A549 (cell line): ENCODE results near the gene PEX16. TPM values are rescaled to one million over a fixed set of nuclear protein-coding genes. Genes with fewer than 3 reads are reported as not detected.

ENCODE experiments used
- ATAC-seq, 2 experiments: fragments of 200-7000 bp in 1 of 2; fragments of >200 bp in 1 of 2; cut with Nextera tagmentation in 1 of 2; cut with Tn5 transposase in 1 of 2; 3 replicates each; pipeline versions ENCODE4 v1.8.0 to v1.9.1; 2018 to 2020; ENCODE audit warnings: mild to moderate bottlenecking in 1 of 2, moderate library complexity in 1 of 2
- CTCF ChIA-PET: fragments of 300-600 bp; sonication (Branson Sonifier 250); formaldehyde crosslinking; extraction: SDS; loops from one replicate; lab custom pipeline; 2021; ENCODE audit warnings: antibody characterized with exemption, inconsistent platforms; lab: Yijun Ruan, JAX
- POLR2A ChIA-PET: fragments of 350-600 bp; formaldehyde crosslinking; extraction: SDS; loops from one replicate; lab custom pipeline; 2021; ENCODE audit warnings: antibody characterized with exemption, inconsistent platforms; lab: Yijun Ruan, JAX
- DNase-seq, 2 experiments: peaks; one replicate each; pipeline versions ENCODE4 v3.0.0 to v3.0.0-alpha.2; 2011 to 2016; ENCODE audit warnings: low read depth in 1 of 2, low spot score in 1 of 2
- FAIRE-seq: peaks from 2 replicates; lab custom pipeline; 2011; peaks lifted over from hg19 to GRCh38; lab: Jason Lieb, UNC
- H3K27ac ChIP-seq, 2 experiments: fragments of >200 bp; sonication (Bioruptor Twin); formaldehyde crosslinking; 3 replicates each; pipeline ENCODE4 v1.5.1; 2016 to 2017
- H3K4me1 ChIP-seq: fragments of >200 bp; sonication (Bioruptor Twin); formaldehyde crosslinking; 3 replicates; pipeline ENCODE4 v1.6.1; 2016
- H3K4me2 ChIP-seq: fragments of >200 bp; sonication (Bioruptor Twin); formaldehyde crosslinking; 3 replicates; pipeline ENCODE4 v1.6.1; 2016
- H3K4me3 ChIP-seq: fragments of >200 bp; sonication (Bioruptor Twin); formaldehyde crosslinking; 3 replicates; pipeline ENCODE4 v1.5.1; 2016
- H3K9me3 ChIP-seq: fragments of >200 bp; sonication (Bioruptor Twin); formaldehyde crosslinking; 3 replicates; pipeline ENCODE4 v1.6.1; 2016
- BCL3 ChIP-seq: fragments of >200 bp; sonication (Bioruptor Twin); formaldehyde crosslinking; IDR thresholded peaks from 3 replicates; pipeline ENCODE4 v1.6.1; 2016
- CBX8 ChIP-seq: fragments of 200-600 bp; sonication (generic); IDR thresholded peaks from 2 replicates; pipeline ENCODE4 v1.6.1; 2016
- CEBPB ChIP-seq, 2 experiments: fragments of >200 bp in 1 of 2; sonication (Bioruptor Twin) in 1 of 2; formaldehyde crosslinking in 1 of 2; IDR thresholded peaks; 2 replicates each; pipeline ENCODE4 v1.6.1; 2012 to 2016
- ESRRA ChIP-seq: fragments of 150-350 bp; IDR thresholded peaks from 2 replicates; pipeline ENCODE4 v1.6.1; 2014; ENCODE audit warnings: mild to moderate bottlenecking, low read length, borderline replicate concordance
- HDAC2 ChIP-seq: fragments of 200-600 bp; sonication (generic); IDR thresholded peaks from 2 replicates; pipeline ENCODE4 v1.6.1; 2016
- HEYL ChIP-seq: fragments of 250-450 bp; sonication (Bioruptor Pico); IDR thresholded peaks from 2 replicates; pipeline ENCODE4 v1.8.0; 2021; ENCODE audit warnings: mild to moderate bottlenecking, moderate library complexity
- HOXA7 ChIP-seq: fragments of 250-450 bp; sonication (Bioruptor Pico); IDR thresholded peaks from 2 replicates; pipeline ENCODE4 v1.5.0; 2020; ENCODE audit warnings: mild to moderate bottlenecking, moderate library complexity
- KDM1A ChIP-seq: fragments of 200-600 bp; sonication (generic); IDR thresholded peaks from 2 replicates; pipeline ENCODE4 v1.6.1; 2016; ENCODE audit warnings: low read depth, mild to moderate bottlenecking
- KDM5A ChIP-seq: fragments of 200-600 bp; sonication (generic); IDR thresholded peaks from 2 replicates; pipeline ENCODE4 v1.6.1; 2016; ENCODE audit warnings: antibody characterized with exemption, mild to moderate bottlenecking
- NPAS2 ChIP-seq: fragments of 250-450 bp; sonication (Bioruptor Pico); IDR thresholded peaks from 2 replicates; pipeline ENCODE4 v1.8.0; 2022; ENCODE audit warnings: mild to moderate bottlenecking, moderate library complexity, borderline replicate concordance
- PBX3 ChIP-seq: IDR thresholded peaks from 2 replicates; pipeline ENCODE4 v1.6.1; 2012
- PHF8 ChIP-seq: fragments of 200-600 bp; sonication (generic); IDR thresholded peaks from 2 replicates; pipeline ENCODE4 v1.6.1; 2016; ENCODE audit warnings: low read depth, mild to moderate bottlenecking, antibody characterized with exemption, moderate library complexity, borderline replicate concordance
- RAD21 ChIP-seq, 2 experiments: fragments of >200 bp in 1 of 2; sonication (Bioruptor Twin) in 1 of 2; formaldehyde crosslinking in 1 of 2; IDR thresholded peaks in 1 of 2; conservative IDR thresholded peaks in 1 of 2; 2 replicates in 1 of 2; 3 replicates in 1 of 2; pipeline ENCODE4 v1.6.1; 2012 to 2018; ENCODE audit warnings: inconsistent platforms in 1 of 2
- REST ChIP-seq: fragments of 200-600 bp; sonication (generic); IDR thresholded peaks from 2 replicates; pipeline ENCODE4 v1.6.1; 2016; ENCODE audit warnings: antibody characterized with exemption, mild to moderate bottlenecking, moderate library complexity
- RFX5 ChIP-seq: fragments of 450-650 bp; IDR thresholded peaks from 2 replicates; pipeline ENCODE4 v1.7.1; 2014; ENCODE audit warnings: antibody characterized with exemption, mild to moderate bottlenecking, moderate library complexity
- SREBF2 ChIP-seq: fragments of 450-650 bp; IDR thresholded peaks from 2 replicates; pipeline ENCODE4 v1.6.1; 2014; ENCODE audit warnings: mild to moderate bottlenecking, moderate library complexity
- TFCP2L1 ChIP-seq: fragments of 250-450 bp; sonication (Bioruptor Pico); IDR thresholded peaks from 2 replicates; pipeline ENCODE4 v1.5.0; 2021; ENCODE audit warnings: mild to moderate bottlenecking
- USF2 ChIP-seq: fragments of 450-650 bp; IDR thresholded peaks from 2 replicates; pipeline ENCODE4 v1.6.1; 2014; ENCODE audit warnings: antibody characterized with exemption
- ZNF302 ChIP-seq: fragments of 250-450 bp; sonication (Bioruptor Pico); IDR thresholded peaks from 2 replicates; pipeline ENCODE4 v1.9.0; 2021; ENCODE audit warnings: inconsistent platforms, mild to moderate bottlenecking, moderate library complexity
- ZSCAN20 ChIP-seq: fragments of 250-450 bp; sonication (Bioruptor Pico); IDR thresholded peaks from 2 replicates; pipeline ENCODE4 v1.8.0; 2022; ENCODE audit warnings: mild to moderate bottlenecking, moderate library complexity
- WGBS: methylation state at CpG from one replicate; pipeline ENCODE4 v1.1.6; 2017; ENCODE audit errors: missing lambda C conversion rate; 5-methylcytosine and 5-hydroxymethylcytosine counted together
- polyA plus RNA-seq, 4 experiments: library from polyadenylated mRNA; depleted of rRNA in 3 of 4; stranded (reverse); fragments of >200 nt; fragmentation: RNase III in 1 of 4; extraction: RNeasy Plus Mini Kit Qiagen cat#74134 plus additional on column Dnase treatment in 1 of 4; gene quantifications; 2 replicates in 3 of 4; 3 replicates in 1 of 4; pipeline ENCODE4 v1.2.3, GENCODE V29; 2011 to 2017

The PEX16 gene
- polyA plus RNA-seq, 2 of the 4 experiments (the other 2 are of a cell fraction): 18.2 to 20.2 TPM

- ChIA-PET CTCF (interaction anchor here (0.6 to 3.6 kb wide), 4 partner anchors 44 to 1413 kb away, joined by 3 to 12 read pairs (median 6); no protein-coding TSS in a partner anchor), POLR2A (interaction anchor here (0.6 kb wide), 1 partner anchor 15 kb away, joined by 3 read pairs; no protein-coding TSS in a partner anchor)
- WGBS: 83% methylated on average over 5 of the region's 6 CpGs
- Histone ChIP-seq H3K4me3 (no peak overlapping the region), H3K9me3 (no peaks in the 10 kb centered on the region), H3K27ac (no peak overlapping the region), H3K4me2 (no peak overlapping the region), H3K4me1 (peaks cover 13% of the 10 kb centered on the region; the same call in 2 of the 3 replicates)
- ATAC-seq (no peak), DNase-seq (no peak), FAIRE-seq (no peak)
- TF ChIP-seq HDAC2 (no peak), ZSCAN20 (no peak), BCL3 (no peak), ZNF302 (CRISPR knock-in tag) (no peak), PHF8 (no peak), CBX8 (no peak), HOXA7 (CRISPR knock-in tag) (no peak), PBX3 (no peak), TFCP2L1 (CRISPR knock-in tag) (no peak), RAD21 (conservative IDR thresholded peaks at IDR 0.05 in 1 of 2, IDR thresholded peaks at IDR 0.05 in 1 of 2) (no peak), RFX5 (no peak), CEBPB (IDR thresholded peaks at IDR 0.05) (no peak), SREBF2 (no peak), NPAS2 (CRISPR knock-in tag) (no peak), REST (no peak)
These were observed 3.1 kb upstream of the PEX16 start for GRCh38 chr11:45920531-45921477.

GRCh38 chr11:45919806-45920530 is 2.3 kb upstream of the PEX16 start:
- H3K4me3 ChIP-seq: no peak overlapping the region
- H3K4me1 ChIP-seq: peaks cover 13% of the 10 kb centered on the region; the same call in 2 of the 3 replicates
- no peaks in the 10 kb centered on the region for H3K9me3 ChIP-seq
- no peak overlapping the region for H3K4me2 ChIP-seq
- no peak for ATAC-seq
- DNase-seq: no peak
- FAIRE-seq: no peak
- POLR2A ChIA-PET: no interaction called here
- no peak overlapping the region for H3K27ac ChIP-seq
- TF ChIP-seq ZSCAN20 (no peak), PBX3 (no peak), SREBF2 (no peak), USF2 (no peak), HEYL (CRISPR knock-in tag) (no peak), ESRRA (no peak), KDM5A (no peak), KDM1A (no peak)
- TF ChIP-seq, all 56 proteins: peak for 0
- 74% methylated on average over 12 of the region's 13 CpGs for WGBS
- CTCF ChIA-PET: interaction anchor here (0.6 to 3.6 kb wide), 2 partner anchors 45 to 1413 kb away, joined by 3 to 12 read pairs; no protein-coding TSS in a partner anchor
